ENCODE results near the gene ACOT11.

- no peak for TF ChIP-seq NRF1 (IDR thresholded peaks at IDR 0.05; ENCODE audit: low read depth, low read length)
- no peak for TF ChIP-seq CTCF (IDR thresholded peaks at IDR 0.05)
- TF ChIP-seq POLR2AphosphoS5 (IDR thresholded peaks at IDR 0.05; ENCODE audit: low read depth, low read length) = no peak
- TF ChIP-seq CHD2 (IDR thresholded peaks at IDR 0.05; ENCODE audit: low read length, partially characterized antibody) = no peak
These were observed 43.2 kb downstream of the ACOT11 start for GRCh38 chr1:54591127-54591756.
